Stomach (tissue), 9 donors: ENCODE data around the gene PHOX2A. TPM values are rescaled to one million over a fixed set of nuclear protein-coding genes. Genes with fewer than 3 reads are reported as not detected.
A peak's percentile ranks its signal among the peaks of the same experiment; 100 is the strongest.

Experiments used
- DNase-seq, 2 donors: peaks; one replicate each; pipeline versions ENCODE4 v3.0.0 to v3.0.0-alpha.2; 2013 to 2019
- H3K27ac ChIP-seq, 5 donors: fragments of 200-600 bp in 4 of 5; sonication (generic) in 4 of 5; one replicate each; pipeline ENCODE4 v1.5.1; 2013 to 2019; ENCODE audit warnings: mild to moderate bottlenecking in 1 of 5, moderate library complexity in 1 of 5
- H3K27me3 ChIP-seq, 3 donors: fragments of 200-600 bp; sonication (generic); one replicate each; pipeline ENCODE4 v1.5.1; 2017 to 2019; ENCODE audit warnings: mixed run types in 1 of 3
- H3K36me3 ChIP-seq, 4 donors: fragments of 200-600 bp; sonication (generic); 1 replicate in 3 of 4; 2 replicates in 1 of 4; pipeline ENCODE4 v1.5.1; 2016 to 2019
- H3K4me1 ChIP-seq, 4 donors: fragments of 200-600 bp; sonication (generic); one replicate each; pipeline ENCODE4 v1.5.1; 2016 to 2019
- H3K4me3 ChIP-seq, 4 donors: fragments of 200-600 bp; sonication (generic) in 3 of 4; one replicate each; pipeline ENCODE4 v1.5.1; 2016 to 2019; ENCODE audit warnings: mild to moderate bottlenecking in 1 of 4
- H3K9me3 ChIP-seq, 4 donors: fragments of 200-600 bp; sonication (generic); one replicate each; pipeline ENCODE4 v1.5.1; 2016 to 2019
- EP300 ChIP-seq: sonication (generic); formaldehyde crosslinking; IDR thresholded peaks from one replicate; pipeline ENCODE4 v1.6.1; 2017; ENCODE audit warnings: antibody characterized with exemption
- POLR2A ChIP-seq, 4 donors: fragments of 450-650 bp; IDR thresholded peaks; one replicate each; pipeline ENCODE4 v1.6.1; 2016; ENCODE audit warnings: antibody characterized with exemption in 4 of 4, control low read depth in 2 of 4, mild to moderate bottlenecking in 1 of 4, moderate library complexity in 1 of 4
- POLR2AphosphoS5 ChIP-seq, 3 donors: sonication (generic); formaldehyde crosslinking; IDR thresholded peaks; one replicate each; pipeline ENCODE4 v1.6.1; 2016; ENCODE audit warnings: antibody characterized with exemption in 3 of 3
- WGBS, 5 donors: extraction: QIAGEN DNeasy Blood & Tissue Kit in 3 of 5; methylation state at CpG; one replicate each; pipeline versions ENCODE4 v1.1.5 to v1.1.7; 2013 to 2018; 5-methylcytosine and 5-hydroxymethylcytosine counted together
- intact Hi-C: fragments of 100-400 bp; cut with DNase I; formaldehyde crosslinking; loops from one replicate; pipeline ENCODE4 v1.15.1; 2023; ENCODE audit warnings: low total_unique reads
- polyA plus RNA-seq, 3 donors: library from polyadenylated mRNA; stranded (reverse); fragments of 200-250 nt; gene quantifications; one replicate each; pipeline ENCODE4 v1.2.3, GENCODE V29; 2013
- total RNA-seq, 5 donors: library from RNA; depleted of rRNA; stranded (reverse); fragments of >200 nt; gene quantifications; one replicate each; pipeline versions ENCODE4 v1.1.0 to v1.2.3, GENCODE V29; 2014 to 2016
- TF ChIP-seq, protein P1 (sequence below), 7 experiments: fragments of 450-650 bp in 4 of 7; fragments of 200-600 bp in 3 of 7; sonication (generic) in 3 of 7; IDR thresholded peaks; one replicate each; pipeline ENCODE4 v1.5.1; 2016 to 2019; ENCODE audit warnings: antibody characterized with exemption in 7 of 7, control low read depth in 2 of 7, mild to moderate bottlenecking in 1 of 7
- donor health status: healthy with polysubstance abuse.
- donor health status: Bipolar disorder and iron deficiency.
- donor health status: healthy.

The PHOX2A gene
- total and polyA plus RNA-seq, 8 donors, result 0.53 TPM; not detected in 7

DNA sequence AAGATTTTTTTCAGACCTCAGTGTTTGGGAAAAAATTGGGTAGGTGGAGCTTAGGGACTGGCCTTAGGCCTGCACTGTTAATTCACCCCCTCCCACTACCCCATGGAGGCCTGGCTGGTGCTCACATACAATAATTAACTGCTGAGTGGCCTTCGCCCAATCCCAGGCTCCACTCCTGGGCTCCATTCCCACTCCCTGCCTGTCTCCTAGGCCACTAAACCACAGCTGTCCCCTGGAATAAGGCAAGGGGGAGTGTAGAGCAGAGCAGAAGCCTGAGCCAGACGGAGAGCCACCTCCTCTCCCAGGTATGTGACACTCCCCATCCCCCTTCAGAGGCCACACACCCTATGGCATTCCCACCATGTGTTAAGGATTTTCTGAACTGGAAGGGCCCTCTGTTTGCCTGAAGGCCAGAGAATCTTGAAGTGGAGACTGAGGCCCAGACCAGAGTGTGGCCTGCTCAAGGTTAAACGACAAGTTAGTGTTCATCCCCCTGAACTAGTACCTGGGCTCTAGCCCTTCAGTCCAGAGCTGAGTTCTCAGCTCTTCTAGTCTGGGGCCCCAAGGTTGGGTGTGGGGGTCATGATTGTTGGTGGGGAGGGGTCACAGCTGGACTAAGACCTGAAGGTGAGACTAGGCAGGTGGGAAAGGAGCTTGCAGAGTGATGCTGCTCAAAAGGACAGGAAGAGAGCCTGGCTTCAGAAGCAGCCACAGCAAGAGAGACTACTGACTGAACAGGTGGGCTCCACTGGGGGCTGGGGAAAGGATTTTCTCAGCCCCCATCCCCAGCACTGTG is 54.3 kb downstream of the PHOX2A start:
- Histone ChIP-seq H3K36me3 (no peaks in the 10 kb centered on the region), H3K9me3 (no peaks in the 10 kb centered on the region), H3K27me3 (no peaks in the 10 kb centered on the region), H3K4me3 (no peak overlapping the region), H3K4me1 (peaks cover 0 to 12% (median 5%) of the 10 kb centered on the region in 4 donors), H3K27ac (no peak overlapping the region)
- intact Hi-C loops, result no loop called here
- 55 to 74% (median 66%) methylated on average over 3 of the region's 3 CpGs for WGBS, 5 donors
- DNase-seq, result peak in 1 of 2 donors; percentile 77
- TF ChIP-seq POLR2A (IDR thresholded peaks at IDR 0.05) (no peak), EP300 (no peak), POLR2AphosphoS5 (IDR thresholded peaks at IDR 0.05) (no peak)
- TF ChIP-seq, protein P1, sequence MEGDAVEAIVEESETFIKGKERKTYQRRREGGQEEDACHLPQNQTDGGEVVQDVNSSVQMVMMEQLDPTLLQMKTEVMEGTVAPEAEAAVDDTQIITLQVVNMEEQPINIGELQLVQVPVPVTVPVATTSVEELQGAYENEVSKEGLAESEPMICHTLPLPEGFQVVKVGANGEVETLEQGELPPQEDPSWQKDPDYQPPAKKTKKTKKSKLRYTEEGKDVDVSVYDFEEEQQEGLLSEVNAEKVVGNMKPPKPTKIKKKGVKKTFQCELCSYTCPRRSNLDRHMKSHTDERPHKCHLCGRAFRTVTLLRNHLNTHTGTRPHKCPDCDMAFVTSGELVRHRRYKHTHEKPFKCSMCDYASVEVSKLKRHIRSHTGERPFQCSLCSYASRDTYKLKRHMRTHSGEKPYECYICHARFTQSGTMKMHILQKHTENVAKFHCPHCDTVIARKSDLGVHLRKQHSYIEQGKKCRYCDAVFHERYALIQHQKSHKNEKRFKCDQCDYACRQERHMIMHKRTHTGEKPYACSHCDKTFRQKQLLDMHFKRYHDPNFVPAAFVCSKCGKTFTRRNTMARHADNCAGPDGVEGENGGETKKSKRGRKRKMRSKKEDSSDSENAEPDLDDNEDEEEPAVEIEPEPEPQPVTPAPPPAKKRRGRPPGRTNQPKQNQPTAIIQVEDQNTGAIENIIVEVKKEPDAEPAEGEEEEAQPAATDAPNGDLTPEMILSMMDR (IDR thresholded peaks at IDR 0.05), result no peak

Other genes starting within 250 kb of the PHOX2A start
- 10 to 100 TPM in 3 of 5 donors, 1 to 10 TPM in 2; 2.7 to 14.8 (median 11.7) TPM for gene IL18BP, start 245.3 kb downstream of the PHOX2A start, total RNA-seq
- 1 to 10 TPM; 2.0 to 6.2 (median 3.8) TPM for gene IL18BP, start 245.3 kb downstream of the PHOX2A start, polyA plus RNA-seq
- 100 to 1,000 TPM; 161 to 619 (median 285) TPM for gene NUMA1, start 163.6 kb downstream of the PHOX2A start, total RNA-seq
- gene NUMA1, start 163.6 kb downstream of the PHOX2A start, polyA plus RNA-seq, result 100 to 1,000 TPM in 1 of 3 donors, 10 to 100 TPM in 2; 84.2 to 115 (median 92.1) TPM
- gene LRRC51, start 163.3 kb downstream of the PHOX2A start, total RNA-seq, result 1 to 10 TPM in 2 of 5 donors, not detected in 3; 2.0 to 4.8 TPM
- gene LRRC51, start 163.3 kb downstream of the PHOX2A start, polyA plus RNA-seq, result 1 to 10 TPM; 5.8 to 7.9 (median 6.8) TPM
- 100 to 1,000 TPM in 2 of 5 donors, 10 to 100 TPM in 2, 1 to 10 TPM in 1; 3.5 to 121 (median 88.4) TPM for gene LAMTOR1, start 140.9 kb downstream of the PHOX2A start, total RNA-seq
- 100 to 1,000 TPM in 2 of 3 donors, 10 to 100 TPM in 1; 88.6 to 159 (median 153) TPM for gene LAMTOR1, start 140.9 kb downstream of the PHOX2A start, polyA plus RNA-seq
- gene TOMT, start 138.3 kb downstream of the PHOX2A start, total RNA-seq, result not detected
- gene TOMT, start 138.3 kb downstream of the PHOX2A start, polyA plus RNA-seq, result not detected
- gene ANAPC15, start 131.5 kb downstream of the PHOX2A start, total RNA-seq, result 10 to 100 TPM; 13.3 to 74.1 (median 17.0) TPM
- 10 to 100 TPM; 56.4 to 79.1 (median 74.8) TPM for gene ANAPC15, start 131.5 kb downstream of the PHOX2A start, polyA plus RNA-seq
- gene FOLR3, start 108.5 kb downstream of the PHOX2A start, total RNA-seq, result 10 to 100 TPM in 1 of 5 donors, not detected in 4; 36.8 TPM
- under 1 TPM in 2 of 3 donors, not detected in 1; 0.15 to 0.62 TPM for gene FOLR3, start 108.5 kb downstream of the PHOX2A start, polyA plus RNA-seq
- 10 to 100 TPM in 1 of 5 donors, under 1 TPM in 1, not detected in 3; 0.55 to 22.6 TPM for gene FOLR1, start 52.0 kb downstream of the PHOX2A start, total RNA-seq
- gene FOLR1, start 52.0 kb downstream of the PHOX2A start, polyA plus RNA-seq, result 10 to 100 TPM in 1 of 3 donors, 1 to 10 TPM in 2; 4.1 to 20.9 (median 6.1) TPM
- gene FOLR2, start 27.4 kb downstream of the PHOX2A start, total RNA-seq, result 10 to 100 TPM in 2 of 5 donors, 1 to 10 TPM in 3; 1.8 to 28.6 (median 9.6) TPM
- gene FOLR2, start 27.4 kb downstream of the PHOX2A start, polyA plus RNA-seq, result 10 to 100 TPM in 1 of 3 donors, 1 to 10 TPM in 2; 3.2 to 14.8 (median 9.0) TPM
- gene INPPL1, start 19.4 kb downstream of the PHOX2A start, total RNA-seq, result 100 to 1,000 TPM in 4 of 5 donors, 10 to 100 TPM in 1; 40.2 to 226 (median 153) TPM
- gene INPPL1, start 19.4 kb downstream of the PHOX2A start, polyA plus RNA-seq, result 10 to 100 TPM; 20.9 to 63.1 (median 51.2) TPM
- 10 to 100 TPM; 16.1 to 96.9 (median 20.3) TPM for gene CLPB, start 190.4 kb upstream of the PHOX2A start, total RNA-seq
- 1 to 10 TPM; 2.6 to 8.0 (median 6.6) TPM for gene CLPB, start 190.4 kb upstream of the PHOX2A start, polyA plus RNA-seq